ENCODE results near the gene CAMKMT. TPM values are rescaled to one million over a fixed set of nuclear protein-coding genes. Genes with fewer than 3 reads are reported as not detected.

The CAMKMT gene
- total RNA-seq, 1 experiment from 2014 or later: 12.5 TPM

GRCh38 chr2:44329343-44329742 is 32.4 kb upstream of the CAMKMT start:
- Histone ChIP-seq H3K4me3 (ENCODE audit: low read depth, low read length, poor library complexity, severe bottlenecking) (no peak overlapping the region), H3K9me3 (ENCODE audit: low read depth, low read length, poor library complexity, severe bottlenecking) (no peaks in the 10 kb centered on the region), H3K27ac (ENCODE audit: low read depth, low read length, poor library complexity, severe bottlenecking) (no peak overlapping the region), H3K4me1 (ENCODE audit: insufficient read depth, low read length, poor library complexity, severe bottlenecking) (no peaks in the 10 kb centered on the region), H3K36me3 (ENCODE audit: insufficient read depth, low read length, poor library complexity, severe bottlenecking) (peaks cover 28% of the 10 kb centered on the region), H3K27me3 (replicated peaks; ENCODE audit: insufficient read depth, low read depth, low read length, poor library complexity) (no peaks in the 10 kb centered on the region)
- ChIA-PET POLR2A (ENCODE audit: low non-redundant PET) (no interaction called here), CTCF (no interaction called here)
- intact Hi-C loops (cut with micrococcal nuclease; ENCODE audit: unreplicated experiment): no loop called here
- TF ChIP-seq CTCF (conservative IDR thresholded peaks at IDR 0.05; ENCODE audit: low read depth, low read length) (no peak), EZH2 (IDR thresholded peaks at IDR 0.05; ENCODE audit: borderline replicate concordance, low read depth, low read length, poor library complexity, severe bottlenecking) (no peak)
- no TSS peak for BruUV-seq (replicated peaks)
- no peak for DNase-seq (ENCODE audit: low spot score)

GRCh38 chr2:44330801-44331200 is 30.9 kb upstream of the CAMKMT start:
- H3K27ac ChIP-seq (ENCODE audit: low read depth, low read length, poor library complexity, severe bottlenecking): no peak overlapping the region
- ChIA-PET CTCF (no interaction called here), POLR2A (ENCODE audit: low non-redundant PET) (no interaction called here)
- intact Hi-C loops (cut with micrococcal nuclease; ENCODE audit: unreplicated experiment): no loop called here
- no peak overlapping the region for H3K4me3 ChIP-seq (ENCODE audit: low read depth, low read length, poor library complexity, severe bottlenecking)
- no peaks in the 10 kb centered on the region for H3K4me1 ChIP-seq (ENCODE audit: insufficient read depth, low read length, poor library complexity, severe bottlenecking)
- H3K36me3 ChIP-seq (ENCODE audit: insufficient read depth, low read length, poor library complexity, severe bottlenecking): peaks cover 28% of the 10 kb centered on the region
- no peaks in the 10 kb centered on the region for H3K27me3 ChIP-seq (replicated peaks; ENCODE audit: insufficient read depth, low read depth, low read length, poor library complexity)
- no peaks in the 10 kb centered on the region for H3K9me3 ChIP-seq (ENCODE audit: low read depth, low read length, poor library complexity, severe bottlenecking)
- TF ChIP-seq EZH2 (IDR thresholded peaks at IDR 0.05; ENCODE audit: borderline replicate concordance, low read depth, low read length, poor library complexity, severe bottlenecking): no peak
- no peak for TF ChIP-seq CTCF (conservative IDR thresholded peaks at IDR 0.05; ENCODE audit: low read depth, low read length)
- no peak for DNase-seq (ENCODE audit: low spot score)
- no TSS peak for BruUV-seq (replicated peaks)

- POLR2A ChIA-PET (ENCODE audit: low non-redundant PET): no interaction called here
- no peak for DNase-seq (ENCODE audit: low spot score)
- no peak overlapping the region for H3K4me3 ChIP-seq (ENCODE audit: low read depth, low read length, poor library complexity, severe bottlenecking)
These were observed 27.8 kb upstream of the CAMKMT start for GRCh38 chr2:44333994-44334393.

More at GRCh38 chr2:44333994-44334393, 27.8 kb upstream of the CAMKMT start:
- no peaks in the 10 kb centered on the region for H3K4me1 ChIP-seq (ENCODE audit: insufficient read depth, low read length, poor library complexity, severe bottlenecking)
- no peaks in the 10 kb centered on the region for H3K27me3 ChIP-seq (replicated peaks; ENCODE audit: insufficient read depth, low read depth, low read length, poor library complexity)
- intact Hi-C loops (cut with micrococcal nuclease; ENCODE audit: unreplicated experiment): no loop called here
- peaks cover 19% of the 10 kb centered on the region for H3K36me3 ChIP-seq (ENCODE audit: insufficient read depth, low read length, poor library complexity, severe bottlenecking)
- TF ChIP-seq CTCF (conservative IDR thresholded peaks at IDR 0.05; ENCODE audit: low read depth, low read length) (no peak), EZH2 (IDR thresholded peaks at IDR 0.05; ENCODE audit: borderline replicate concordance, low read depth, low read length, poor library complexity, severe bottlenecking) (no peak)
- no peaks in the 10 kb centered on the region for H3K9me3 ChIP-seq (ENCODE audit: low read depth, low read length, poor library complexity, severe bottlenecking)
- no peak overlapping the region for H3K27ac ChIP-seq (ENCODE audit: low read depth, low read length, poor library complexity, severe bottlenecking)
- CTCF ChIA-PET: no interaction called here
- no TSS peak for BruUV-seq (replicated peaks)
